GM10266 (cell line): ENCODE measurements around the gene MRNIP.

Experiments
- DNase-seq: peaks from one replicate; pipeline ENCODE4 v3.0.0; 2012; ENCODE audit errors: extremely low spot score
- TF ChIP-seq, protein P1 (sequence below): IDR thresholded peaks from 2 replicates; pipeline ENCODE4 v1.5.1; 2012; ENCODE audit warnings: mild to moderate bottlenecking, low read depth; ENCODE audit not compliant: control insufficient read depth, insufficient read depth; ENCODE audit errors: missing control alignments

MRNIP gene

DNA sequence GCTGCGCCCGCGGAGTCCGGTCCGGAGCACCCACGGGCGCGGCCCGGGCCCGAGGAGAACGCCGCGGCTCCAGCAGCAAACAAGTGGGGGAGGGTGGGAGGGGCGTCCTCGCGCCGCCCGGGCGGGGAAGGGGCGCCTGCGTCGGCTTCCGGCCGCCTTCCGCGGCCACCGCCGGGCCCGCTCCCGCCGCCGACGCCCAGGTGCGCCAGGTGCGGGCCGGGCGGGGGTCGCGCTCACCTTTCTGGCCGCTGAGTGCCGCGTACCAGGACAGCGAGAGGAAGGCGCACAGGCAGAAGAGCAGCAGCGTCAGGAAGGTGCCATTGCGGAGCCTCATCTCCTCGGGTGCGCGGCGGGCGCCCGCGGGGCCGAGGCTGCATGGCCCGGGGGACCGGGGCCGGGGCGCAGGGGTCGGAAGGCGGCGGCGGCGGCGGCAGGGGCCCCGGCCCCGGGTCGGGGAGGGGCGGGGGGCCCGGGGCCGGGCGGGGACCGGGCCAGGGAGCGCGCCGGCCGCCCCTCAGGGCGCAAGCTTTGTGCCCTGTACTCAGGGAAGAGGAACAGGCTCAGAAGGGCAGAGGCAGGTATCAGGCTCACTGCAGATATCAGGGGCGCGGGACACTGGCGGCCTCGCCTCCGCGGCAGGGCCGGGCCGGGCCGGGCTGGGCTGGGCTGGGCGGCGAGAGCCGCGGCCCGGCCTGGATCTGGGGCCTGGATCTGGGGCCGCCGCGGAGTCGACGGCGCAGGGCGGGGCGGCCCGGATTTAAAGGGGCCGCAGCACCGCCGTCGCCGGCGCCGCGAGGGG, 52.2 kb downstream of the MRNIP start, which contains the start of gene MGAT4B:
Gene MGAT4B, minus strand, starts transcription at position 617 of the 799 bp plus-strand sequence. Its CDS starts 283 bp downstream, at position 334.
- DNase-seq = peak; percentile 95

GRCh38 chr5:179805529-179806249, 52.9 kb downstream of the MRNIP start:
- TF ChIP-seq, protein P1, sequence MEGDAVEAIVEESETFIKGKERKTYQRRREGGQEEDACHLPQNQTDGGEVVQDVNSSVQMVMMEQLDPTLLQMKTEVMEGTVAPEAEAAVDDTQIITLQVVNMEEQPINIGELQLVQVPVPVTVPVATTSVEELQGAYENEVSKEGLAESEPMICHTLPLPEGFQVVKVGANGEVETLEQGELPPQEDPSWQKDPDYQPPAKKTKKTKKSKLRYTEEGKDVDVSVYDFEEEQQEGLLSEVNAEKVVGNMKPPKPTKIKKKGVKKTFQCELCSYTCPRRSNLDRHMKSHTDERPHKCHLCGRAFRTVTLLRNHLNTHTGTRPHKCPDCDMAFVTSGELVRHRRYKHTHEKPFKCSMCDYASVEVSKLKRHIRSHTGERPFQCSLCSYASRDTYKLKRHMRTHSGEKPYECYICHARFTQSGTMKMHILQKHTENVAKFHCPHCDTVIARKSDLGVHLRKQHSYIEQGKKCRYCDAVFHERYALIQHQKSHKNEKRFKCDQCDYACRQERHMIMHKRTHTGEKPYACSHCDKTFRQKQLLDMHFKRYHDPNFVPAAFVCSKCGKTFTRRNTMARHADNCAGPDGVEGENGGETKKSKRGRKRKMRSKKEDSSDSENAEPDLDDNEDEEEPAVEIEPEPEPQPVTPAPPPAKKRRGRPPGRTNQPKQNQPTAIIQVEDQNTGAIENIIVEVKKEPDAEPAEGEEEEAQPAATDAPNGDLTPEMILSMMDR = no peak
- peak; percentile 88 for DNase-seq

More for the DNA sequence above, 52.2 kb downstream of the MRNIP start, which contains the start of gene MGAT4B:
- TF ChIP-seq, protein P1 = no peak

DNA sequence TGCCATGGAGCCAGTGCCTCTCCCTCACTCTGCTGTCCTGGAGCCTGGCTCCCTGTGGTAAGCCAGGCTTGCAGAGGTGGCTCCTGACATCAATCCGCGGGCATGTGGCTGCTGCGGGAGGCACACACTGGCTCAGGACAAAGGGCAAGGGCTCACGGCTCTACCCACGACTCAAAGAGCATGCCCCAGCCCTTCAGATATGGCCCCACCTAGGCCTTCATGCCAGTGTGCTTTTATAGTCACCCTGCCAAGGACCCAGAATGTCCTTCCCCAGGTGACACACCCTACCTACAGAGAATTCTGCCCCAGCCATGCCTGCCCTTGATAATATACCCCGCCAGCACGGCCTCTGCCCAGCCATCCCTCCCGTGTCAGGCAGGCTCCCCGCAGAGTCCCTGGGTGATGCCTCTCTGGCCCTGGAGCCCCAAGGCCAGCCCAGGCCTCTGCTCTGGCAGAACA, 53.5 kb downstream of the MRNIP start:
- TF ChIP-seq, protein P1 = no peak

GRCh38 chr5:179804555-179804947, 54.1 kb downstream of the MRNIP start:
- TF ChIP-seq, protein P1 = no peak
- no peak for DNase-seq

More for the DNA sequence above, 53.5 kb downstream of the MRNIP start:
- DNase-seq = no peak

DNA sequence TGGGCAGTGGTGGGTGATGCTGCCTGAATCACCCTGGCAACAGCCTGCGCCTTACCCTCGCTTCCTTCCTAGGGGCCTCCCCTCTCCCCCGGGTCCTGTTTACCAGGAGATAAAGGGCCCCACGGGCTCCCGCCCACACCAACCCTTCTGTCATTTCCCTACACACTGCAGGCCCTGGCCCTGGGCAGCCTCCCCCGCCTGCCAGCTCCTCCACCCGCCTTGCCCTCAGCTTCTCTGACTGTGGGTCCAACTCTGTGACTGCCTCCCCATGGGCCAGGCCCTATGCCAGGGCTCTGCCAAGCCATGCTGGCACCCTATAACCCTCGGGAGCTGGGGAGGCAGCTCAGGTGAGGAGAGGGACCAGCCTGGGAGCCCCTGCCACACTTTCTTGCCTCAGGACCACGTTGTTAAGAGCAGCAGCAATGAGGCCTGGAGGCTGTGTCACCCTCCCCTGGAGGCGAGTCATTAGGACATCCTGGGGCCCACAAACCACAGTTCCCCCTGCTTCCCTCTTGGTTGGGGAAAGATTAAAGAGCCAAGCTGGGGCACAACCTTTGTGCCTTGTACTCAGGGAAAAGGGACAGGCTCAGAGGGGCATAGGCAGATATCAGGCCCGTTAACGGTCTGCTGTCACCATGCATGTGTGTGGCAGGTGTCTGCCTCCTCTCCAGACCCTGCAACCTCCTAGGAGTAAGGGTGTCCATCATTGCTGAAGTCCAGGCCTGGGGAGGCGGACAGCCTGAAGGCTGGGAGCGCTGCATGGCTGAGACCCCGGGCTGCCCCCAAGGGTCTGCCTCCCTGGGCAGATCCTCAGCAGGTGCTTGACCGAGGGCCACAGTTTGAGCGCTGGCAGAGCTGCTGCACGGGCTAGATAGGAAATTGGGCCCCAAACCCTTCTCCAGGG, 54.7 kb downstream of the MRNIP start:
- DNase-seq = peak; percentile 67
- TF ChIP-seq, protein P1 = no peak

DNA sequence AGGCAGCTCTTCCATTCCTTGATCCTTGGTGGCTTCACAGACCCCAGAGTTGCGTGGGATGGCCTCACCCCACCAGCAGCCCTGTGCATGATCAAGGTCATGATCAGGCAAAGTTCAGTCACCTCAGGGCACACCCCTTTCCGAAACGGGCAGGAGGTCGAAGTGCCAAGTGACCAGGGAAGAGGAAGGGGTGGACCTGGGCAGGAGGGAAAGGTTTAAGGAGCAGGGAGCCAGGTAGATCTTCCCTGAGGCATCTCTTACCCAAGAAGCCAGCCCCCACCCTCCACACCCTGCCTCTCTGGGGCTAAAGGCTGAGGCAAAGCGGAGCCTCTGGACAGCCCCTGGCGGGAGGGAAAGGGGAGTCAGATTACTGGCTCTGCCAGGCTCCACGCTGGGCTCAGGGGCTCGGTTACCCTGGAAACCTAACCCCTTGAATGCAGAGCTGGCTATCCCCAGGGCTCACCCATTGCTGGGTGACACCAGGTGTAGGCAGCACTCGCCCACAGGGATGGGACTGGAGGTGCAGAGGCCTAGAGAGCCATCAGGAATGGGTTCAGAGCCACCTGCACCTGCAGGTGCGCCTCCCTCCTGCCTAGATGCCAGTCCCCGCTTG, 55.6 kb downstream of the MRNIP start:
- TF ChIP-seq, protein P1 = no peak
- no peak for DNase-seq
